Adrenal gland (tissue), 12 donors: ENCODE measurements around the gene FHAD1. TPM values are rescaled to one million over a fixed set of nuclear protein-coding genes. Genes with fewer than 3 reads are reported as not detected.
"Not testable (repeated sequence)": the region's sequence is repeated elsewhere in the genome, so short reads cannot be mapped to it uniquely, and the experiment has no call there.

Experiments used
- DNase-seq, 7 donors: peaks; one replicate each; pipeline ENCODE4 v3.0.0-alpha.2; 2019 to 2020
- H3K27ac ChIP-seq, 5 donors: fragments of 200-600 bp; sonication (generic) in 4 of 5; 1 replicate in 3 of 5; 2 replicates in 2 of 5; pipeline versions ENCODE4 v1.5.1 to v1.8.0; 2016 to 2020; ENCODE audit warnings: mild to moderate bottlenecking in 1 of 5
- H3K27me3 ChIP-seq: fragments of 200-600 bp; 2 replicates; pipeline ENCODE4 v1.8.0; 2021
- H3K36me3 ChIP-seq, 2 donors: fragments of 200-600 bp; replicated peaks in 1 of 2; 1 replicate in 1 of 2; 2 replicates in 1 of 2; pipeline versions ENCODE4 v1.5.1 to v1.8.0; 2018 to 2022
- H3K4me1 ChIP-seq, 2 donors: fragments of 200-600 bp; replicated peaks in 1 of 2; 1 replicate in 1 of 2; 2 replicates in 1 of 2; pipeline versions ENCODE4 v1.5.1 to v1.8.0; 2018 to 2021
- H3K4me3 ChIP-seq, 4 donors: fragments of 200-600 bp; sonication (generic) in 3 of 4; one replicate each; pipeline ENCODE4 v1.5.1; 2016 to 2018
- H3K9me3 ChIP-seq, 3 donors: fragments of 200-600 bp; sonication (generic) in 1 of 3; replicated peaks in 1 of 3; 1 replicate in 2 of 3; 2 replicates in 1 of 3; pipeline versions ENCODE4 v1.5.1 to v1.8.0; 2016 to 2021
- POLR2A ChIP-seq, 2 donors: fragments of 450-650 bp; IDR thresholded peaks; one replicate each; pipeline ENCODE4 v1.6.1; 2017; ENCODE audit warnings: antibody characterized with exemption in 2 of 2, mild to moderate bottlenecking in 2 of 2, moderate library complexity in 1 of 2
- whole genome bisulfite sequencing, 4 donors: extraction: QIAGEN DNeasy Blood & Tissue Kit in 2 of 4; methylation state at CpG; one replicate each; pipeline versions ENCODE4 v1.1.5 to v1.1.7; 2013 to 2017; 5-methylcytosine and 5-hydroxymethylcytosine counted together
- intact Hi-C, 2 donors: fragments of 100-400 bp; cut with DNase I; formaldehyde crosslinking; loops; one replicate each; pipeline versions ENCODE4 v1.14.1 to v1.15.0; 2022 to 2023
- polyA plus RNA-seq, 3 donors: library from polyadenylated mRNA; stranded (reverse); fragments of 200-250 nt in 2 of 3; fragments of 350-450 nt in 1 of 3; fragmentation: Illumina TruSeq in 1 of 3; extraction: RNeasy Lipid Tissue Mini Kit (QIAGEN cat#74804) in 1 of 3; gene quantifications; one replicate each; pipeline ENCODE4 v1.2.3, GENCODE V29; 2013 to 2014
- total RNA-seq, 9 donors: library from RNA; depleted of rRNA in 4 of 9; stranded (reverse); fragments of >200 nt in 4 of 9; fragments of 120-200 nt in 1 of 9; fragmentation: NEBNext Ultra II Directional in 1 of 9; extraction: Animal tissue kit (Norgen Biotek cat#: 25700) in 1 of 9; gene quantifications; one replicate each; pipeline versions ENCODE4 v1.1.0 to v1.2.4, GENCODE V29; 2013 to 2023
- TF ChIP-seq, protein P1 (sequence below), 6 experiments: fragments of 450-650 bp in 4 of 6; fragments of 200-600 bp in 2 of 6; sonication (generic) in 1 of 6; IDR thresholded peaks; 1 replicate in 5 of 6; 2 replicates in 1 of 6; pipeline versions ENCODE4 v1.5.1 to v1.8.0; 2016 to 2021; ENCODE audit warnings: antibody characterized with exemption in 6 of 6, mild to moderate bottlenecking in 2 of 6, moderate library complexity in 1 of 6
- donor health status: healthy with polysubstance abuse.
- donor health status: Bipolar disorder and iron deficiency.
- donor health status: DM: yes; HTN: yes; CAD: no.
- donor health status: DM: no; HTN: no; CAD: no.
- donor health status: DM: no; HTN: no; CAD: no.
- donor health status: DM: yes; HTN: yes; CAD: no.

FHAD1 gene
- total and polyA plus RNA-seq, 12 donors, result 0.09 to 1.6 (median 0.57) TPM; not detected in 1

DNA sequence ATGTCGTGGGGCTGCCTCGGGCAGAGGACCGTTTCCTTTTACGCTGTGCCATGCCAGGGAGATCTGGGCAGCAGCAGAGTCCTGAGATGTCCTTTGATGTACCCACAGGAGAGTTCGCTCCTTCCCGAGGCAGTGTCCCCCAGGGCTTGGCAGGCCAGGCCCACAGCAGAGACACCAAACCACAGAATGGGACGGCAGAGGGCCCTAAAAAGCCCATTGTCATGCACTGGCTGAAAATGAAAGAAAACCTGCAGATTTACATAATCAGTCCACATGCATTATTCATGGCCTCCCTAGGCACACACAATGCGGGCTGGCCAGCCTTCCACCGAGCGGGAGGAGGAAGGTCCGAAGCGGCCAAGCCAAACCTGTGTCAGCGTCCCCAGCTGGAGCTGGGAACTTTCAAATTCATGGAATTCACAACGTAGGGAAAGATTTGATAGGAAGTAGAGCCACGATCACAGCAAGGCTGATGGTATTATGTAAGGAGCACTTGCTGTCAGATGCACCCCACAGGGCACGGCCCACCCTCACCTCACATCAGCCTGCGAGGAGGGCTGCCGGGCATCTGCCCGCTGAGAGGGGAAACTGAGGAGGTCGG lies 137.4 kb downstream of the FHAD1 start:
- H3K9me3 ChIP-seq, result no peaks in the 10 kb centered on the region
- no peak overlapping the region for H3K27ac ChIP-seq
- WGBS, 4 donors, result 60 to 74% (median 71%) methylated on average over 16 to 20 of the region's 20 CpGs

DNA sequence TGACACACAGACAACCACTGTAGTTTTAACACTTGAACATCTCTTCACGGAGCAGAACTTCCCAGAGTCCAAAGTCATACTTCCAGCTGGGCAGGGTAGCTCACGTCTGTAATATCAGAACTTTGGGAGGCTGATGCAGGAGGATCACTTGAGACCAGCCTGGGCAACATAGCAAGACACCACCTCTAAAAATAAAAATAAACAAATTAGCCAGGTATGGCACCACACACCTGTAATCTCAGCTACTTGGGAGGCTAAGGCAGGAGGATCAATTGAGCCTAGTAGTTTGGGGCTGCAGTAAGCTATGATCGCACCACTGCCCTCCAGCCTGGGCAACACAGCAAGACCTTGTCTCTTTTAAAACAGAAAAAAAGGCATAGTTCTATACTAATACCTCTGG lies 138.4 kb downstream of the FHAD1 start:
- Histone ChIP-seq H3K4me3 (no peak overlapping the region), H3K27ac (no peak overlapping the region), H3K27me3 (no peaks in the 10 kb centered on the region), H3K9me3 (no peaks in the 10 kb centered on the region), H3K36me3 (no peaks in the 10 kb centered on the region), H3K4me1 (no peaks in the 10 kb centered on the region)
- intact Hi-C loops, result no loop called here
- WGBS, 4 donors, result 90 to 96% (median 93%) methylated on average over 3 of the region's 3 CpGs
- TF ChIP-seq, protein P1, sequence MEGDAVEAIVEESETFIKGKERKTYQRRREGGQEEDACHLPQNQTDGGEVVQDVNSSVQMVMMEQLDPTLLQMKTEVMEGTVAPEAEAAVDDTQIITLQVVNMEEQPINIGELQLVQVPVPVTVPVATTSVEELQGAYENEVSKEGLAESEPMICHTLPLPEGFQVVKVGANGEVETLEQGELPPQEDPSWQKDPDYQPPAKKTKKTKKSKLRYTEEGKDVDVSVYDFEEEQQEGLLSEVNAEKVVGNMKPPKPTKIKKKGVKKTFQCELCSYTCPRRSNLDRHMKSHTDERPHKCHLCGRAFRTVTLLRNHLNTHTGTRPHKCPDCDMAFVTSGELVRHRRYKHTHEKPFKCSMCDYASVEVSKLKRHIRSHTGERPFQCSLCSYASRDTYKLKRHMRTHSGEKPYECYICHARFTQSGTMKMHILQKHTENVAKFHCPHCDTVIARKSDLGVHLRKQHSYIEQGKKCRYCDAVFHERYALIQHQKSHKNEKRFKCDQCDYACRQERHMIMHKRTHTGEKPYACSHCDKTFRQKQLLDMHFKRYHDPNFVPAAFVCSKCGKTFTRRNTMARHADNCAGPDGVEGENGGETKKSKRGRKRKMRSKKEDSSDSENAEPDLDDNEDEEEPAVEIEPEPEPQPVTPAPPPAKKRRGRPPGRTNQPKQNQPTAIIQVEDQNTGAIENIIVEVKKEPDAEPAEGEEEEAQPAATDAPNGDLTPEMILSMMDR (IDR thresholded peaks at IDR 0.05), result no peak
- no peak for TF ChIP-seq POLR2A (IDR thresholded peaks at IDR 0.05)
- no peak for DNase-seq

More for the DNA sequence above, 137.4 kb downstream of the FHAD1 start:
- H3K4me3 ChIP-seq, result no peak overlapping the region
- no peaks in the 10 kb centered on the region for H3K4me1 ChIP-seq
- TF ChIP-seq POLR2A (IDR thresholded peaks at IDR 0.05), result no peak
- TF ChIP-seq, protein P1 (IDR thresholded peaks at IDR 0.05), result no peak
- no peak for DNase-seq
- H3K36me3 ChIP-seq, result no peaks in the 10 kb centered on the region
- intact Hi-C loops, result no loop called here
- H3K27me3 ChIP-seq, result no peaks in the 10 kb centered on the region

DNA sequence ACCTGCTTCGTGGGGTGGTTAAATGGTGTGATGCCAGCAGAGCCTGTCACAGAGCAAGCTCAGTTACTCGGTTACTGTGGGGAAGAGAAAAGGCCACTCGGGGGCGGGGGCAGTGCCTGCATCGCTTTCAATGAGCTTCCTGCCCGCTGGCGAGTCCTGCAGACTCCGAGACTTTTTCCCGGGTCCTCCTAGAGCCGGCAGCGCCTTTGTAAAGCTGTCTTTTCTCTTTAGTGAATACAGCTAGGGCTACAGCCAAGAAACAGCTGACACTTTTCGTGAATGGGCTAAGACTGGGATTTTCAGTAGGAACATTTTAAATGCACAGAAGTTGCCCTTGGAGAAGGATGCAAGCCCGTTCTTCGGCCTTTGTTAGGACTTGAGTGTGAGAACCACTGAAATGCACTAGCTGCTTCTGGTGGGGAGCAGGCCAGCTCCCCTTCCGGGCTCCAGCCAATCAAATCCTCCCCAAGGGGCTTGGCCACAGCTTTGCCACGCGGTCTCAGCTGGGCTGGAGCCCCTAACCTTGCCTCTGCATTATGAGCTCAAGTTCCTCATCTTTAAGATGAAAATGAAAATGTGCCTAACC lies 139.2 kb downstream of the FHAD1 start:
- 39 to 55% (median 48%) methylated on average over 15 to 17 of the region's 17 CpGs for WGBS, 4 donors
- Histone ChIP-seq H3K4me1 (no peaks in the 10 kb centered on the region), H3K4me3 (peak overlapping the region in 1 of 4 donors; percentile 2), H3K9me3 (no peaks in the 10 kb centered on the region), H3K27me3 (no peaks in the 10 kb centered on the region), H3K36me3 (no peaks in the 10 kb centered on the region), H3K27ac (no peak overlapping the region)
- no peak for TF ChIP-seq POLR2A (IDR thresholded peaks at IDR 0.05)
- DNase-seq, result no peak
- intact Hi-C loops, result no loop called here

DNA sequence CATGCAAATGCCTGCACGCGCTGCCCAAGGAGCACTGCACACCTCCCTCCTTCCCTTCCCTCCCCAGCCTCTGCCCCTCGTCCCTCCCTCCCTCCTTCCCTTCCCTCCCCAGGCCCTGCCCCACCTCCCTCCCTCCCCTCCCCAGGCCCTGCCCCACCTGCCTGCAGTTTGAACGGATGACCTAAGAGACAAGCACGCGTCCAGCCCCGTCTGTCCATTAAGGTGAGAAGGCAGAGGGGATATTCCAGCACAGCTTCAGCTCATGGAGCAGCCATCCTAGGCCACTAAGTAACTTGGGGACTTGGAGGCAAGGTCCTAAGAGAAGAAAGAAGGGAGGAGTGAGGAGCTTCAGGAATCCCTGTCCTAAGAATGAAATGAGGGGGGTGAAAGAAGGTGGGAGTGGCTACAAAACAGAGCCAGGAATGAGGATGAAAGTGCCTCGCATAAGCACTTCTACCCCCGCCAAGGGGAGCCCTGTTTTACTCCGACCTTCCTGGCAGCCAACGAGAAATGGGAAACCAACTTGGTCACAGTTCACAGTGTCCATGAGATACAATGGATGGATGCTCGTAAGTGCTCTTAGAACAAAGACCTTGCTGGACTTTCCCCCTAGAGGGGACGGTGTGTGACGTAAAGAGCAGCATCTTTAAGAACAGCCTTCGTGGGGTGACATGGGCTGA lies 141.3 kb downstream of the FHAD1 start:
- Histone ChIP-seq H3K9me3 (no peaks in the 10 kb centered on the region), H3K27ac (no peak overlapping the region), H3K36me3 (no peaks in the 10 kb centered on the region), H3K4me3 (no peak overlapping the region), H3K4me1 (no peaks in the 10 kb centered on the region), H3K27me3 (no peaks in the 10 kb centered on the region)
- no peak for TF ChIP-seq POLR2A (IDR thresholded peaks at IDR 0.05)
- TF ChIP-seq, protein P1 (IDR thresholded peaks at IDR 0.05), result no peak
- intact Hi-C loops, result no loop called here
- no peak for DNase-seq
- WGBS, 4 donors, result 78 to 90% (median 82%) methylated on average over 12 to 15 of the region's 15 CpGs

DNA sequence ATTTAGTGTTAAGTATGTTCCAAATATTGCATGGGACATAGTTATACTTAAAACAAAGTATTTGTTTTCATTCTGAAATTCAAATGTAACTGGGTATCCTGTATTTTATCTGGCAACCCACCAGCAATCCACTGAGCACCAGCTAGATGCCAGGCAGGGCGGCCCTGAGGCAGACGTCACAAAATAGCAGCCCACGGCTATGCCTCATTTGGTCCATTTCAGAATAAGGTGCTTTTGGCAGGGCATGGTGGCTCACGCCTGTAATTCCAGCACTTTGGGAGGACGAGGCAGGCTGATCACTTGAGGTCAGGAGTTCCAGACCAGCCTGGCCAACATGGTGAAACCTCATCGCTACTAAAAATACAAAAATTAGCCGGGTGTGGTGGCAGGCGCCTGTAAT lies 142.8 kb downstream of the FHAD1 start:
- H3K27ac ChIP-seq, H3K4me1 ChIP-seq, H3K27me3 ChIP-seq, H3K9me3 ChIP-seq, DNase-seq, H3K36me3 ChIP-seq, H3K4me3 ChIP-seq, intact Hi-C loops: not testable (repeated sequence)
- WGBS, 4 donors, result 87 to 91% (median 90%) methylated on average over 8 of the region's 8 CpGs
